ENCODE data around the gene SUN5. TPM values are rescaled to one million over a fixed set of nuclear protein-coding genes. Genes with fewer than 3 reads are reported as not detected.
"Not testable (repeated sequence)": the region's sequence is repeated elsewhere in the genome, so short reads cannot be mapped to it uniquely, and the experiment has no call there.

Gene SUN5
- total RNA-seq, 1 experiment from 2014 or later = not detected

DNA sequence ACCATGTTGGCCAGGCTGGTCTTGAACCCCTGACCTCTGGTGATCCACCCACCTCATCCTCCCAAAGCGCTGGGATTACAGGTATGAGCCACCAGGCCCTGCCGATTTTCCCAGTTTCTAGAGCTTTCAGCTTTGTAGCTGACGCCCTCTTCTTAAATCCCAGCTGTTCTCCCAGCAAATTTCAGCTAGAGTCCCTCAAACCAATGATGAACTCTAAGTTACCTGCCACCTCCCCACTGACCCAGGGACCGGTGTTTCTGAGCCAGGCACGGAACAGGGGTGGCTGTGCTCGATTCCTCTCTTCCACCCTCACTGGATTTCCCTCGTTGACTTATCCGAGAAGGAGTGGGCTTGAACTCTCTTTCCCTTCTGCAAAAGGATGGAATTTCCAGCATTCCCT lies 39.1 kb downstream of the SUN5 start:
- DNase-seq (ENCODE audit: low read depth) = no peak

DNA sequence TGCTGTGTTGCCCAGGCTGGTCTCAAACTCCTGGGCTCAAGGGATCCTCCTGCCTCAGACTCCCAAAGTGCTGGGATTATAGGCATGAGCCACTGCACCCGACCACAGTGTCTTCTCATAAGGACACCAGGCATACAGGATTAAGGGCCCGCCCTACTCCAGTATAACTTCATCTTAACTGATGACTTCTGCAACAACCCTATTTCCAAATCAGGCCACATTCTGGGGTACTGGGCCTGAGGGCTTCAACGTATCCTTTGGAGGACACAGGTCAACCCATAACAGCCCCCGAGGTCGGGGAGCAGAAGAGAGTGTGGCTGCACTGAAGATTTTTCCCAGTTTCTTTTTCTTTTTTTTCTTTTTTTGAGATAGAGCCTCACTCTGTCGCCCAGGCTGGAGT lies 39.7 kb downstream of the SUN5 start:
- no peak for DNase-seq (ENCODE audit: low read depth)

- no peak for DNase-seq (ENCODE audit: low read depth)
These were observed 41.1 kb downstream of the SUN5 start for GRCh38 chr20:32963176-32963575.

DNA sequence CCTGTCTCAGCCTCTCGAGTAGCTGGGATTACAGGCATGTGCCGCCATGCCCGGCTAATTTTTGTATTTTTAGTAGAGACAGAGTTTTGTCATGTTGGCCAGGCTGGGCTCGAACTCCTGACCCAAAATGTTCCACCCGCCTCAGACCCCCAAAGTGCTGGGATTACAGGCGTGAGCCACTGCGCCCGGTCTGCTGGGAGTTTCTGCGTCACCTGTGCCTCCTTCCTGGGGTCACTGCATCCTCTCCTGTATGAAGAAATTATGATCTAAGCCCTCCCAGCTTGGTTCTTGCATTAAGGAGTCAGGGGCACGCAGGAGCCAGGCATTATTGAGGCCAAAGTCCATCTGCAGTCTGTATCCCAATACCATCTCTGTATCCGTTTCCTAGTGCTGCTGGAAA lies 41.6 kb downstream of the SUN5 start:
- DNase-seq (ENCODE audit: low read depth) = not testable (repeated sequence)

GRCh38 chr20:32962053-32962452 lies 42.2 kb downstream of the SUN5 start:
- no peak for DNase-seq (ENCODE audit: low read depth)

DNA sequence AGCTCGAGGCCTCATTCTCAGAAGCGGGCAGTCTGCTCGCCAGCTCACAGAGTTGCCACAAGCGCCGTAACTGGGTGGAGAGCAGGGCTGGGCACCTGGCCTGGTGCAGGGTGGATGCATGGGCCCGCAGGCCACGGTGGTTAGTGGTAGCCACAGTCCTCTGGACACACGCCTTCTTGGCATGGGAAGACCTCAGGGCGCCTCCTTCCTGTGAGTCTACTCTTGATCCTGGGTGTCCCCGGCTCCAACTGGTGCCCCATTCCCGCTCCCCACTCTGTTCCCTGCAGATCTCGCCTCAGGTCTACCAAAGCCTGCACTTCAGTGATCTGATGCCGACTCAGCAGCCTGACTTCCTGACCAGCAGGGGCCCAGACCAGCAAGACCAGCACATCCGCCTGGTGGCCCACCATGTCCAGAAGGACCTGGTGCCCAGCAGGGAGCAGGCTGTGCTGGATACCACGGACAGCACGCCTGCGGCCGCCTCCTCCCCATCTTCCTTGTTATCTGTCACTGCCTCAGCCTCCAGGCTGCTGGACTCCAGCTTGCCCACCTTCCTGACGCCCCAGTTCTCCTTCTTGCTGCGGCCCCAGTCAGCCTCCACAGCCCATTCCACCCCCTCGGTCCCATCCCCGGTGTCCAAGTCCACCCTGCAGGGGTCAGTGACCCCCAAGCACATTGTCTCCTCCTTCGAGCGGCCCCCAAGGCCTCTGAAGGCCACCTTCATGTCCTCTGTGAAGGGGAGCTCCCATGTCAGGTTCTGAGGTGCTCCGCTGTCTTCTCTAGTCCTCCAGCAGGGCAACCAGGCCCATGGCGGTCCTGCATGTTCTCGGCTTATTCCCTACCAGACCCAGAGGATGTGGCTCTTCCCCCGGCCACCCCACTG lies 43.1 kb downstream of the SUN5 start:
- no peak for DNase-seq (ENCODE audit: low read depth)

- no peak for DNase-seq (ENCODE audit: low read depth)
These were observed 44.1 kb downstream of the SUN5 start for GRCh38 chr20:32960222-32960518.

GRCh38 chr20:32959351-32960221 lies 44.6 kb downstream of the SUN5 start:
- no peak for DNase-seq (ENCODE audit: low read depth)

- no peak for DNase-seq (ENCODE audit: low read depth)
These were observed 45.7 kb downstream of the SUN5 start for GRCh38 chr20:32958574-32958973.

DNA sequence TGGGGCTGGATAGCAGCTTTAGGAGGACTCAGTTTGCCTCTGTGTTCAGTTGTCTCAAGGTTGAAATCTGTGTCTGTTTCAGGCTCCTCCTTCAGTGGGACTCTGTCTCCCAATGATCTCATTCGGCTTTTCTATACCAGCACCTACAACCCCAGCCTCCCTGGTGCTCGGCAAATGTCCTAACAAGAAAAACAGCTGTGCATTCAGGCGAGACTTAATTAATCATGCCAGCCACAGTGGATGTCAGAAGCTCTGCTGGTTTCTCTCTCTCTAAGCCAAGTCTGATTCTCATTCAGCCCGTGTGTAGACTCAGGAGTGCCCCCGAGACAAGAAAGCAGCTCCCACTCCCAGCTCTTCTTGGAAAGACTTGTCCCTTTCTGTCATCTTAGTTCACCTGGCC lies 46.8 kb downstream of the SUN5 start:
- no peak for DNase-seq (ENCODE audit: low read depth)

DNA sequence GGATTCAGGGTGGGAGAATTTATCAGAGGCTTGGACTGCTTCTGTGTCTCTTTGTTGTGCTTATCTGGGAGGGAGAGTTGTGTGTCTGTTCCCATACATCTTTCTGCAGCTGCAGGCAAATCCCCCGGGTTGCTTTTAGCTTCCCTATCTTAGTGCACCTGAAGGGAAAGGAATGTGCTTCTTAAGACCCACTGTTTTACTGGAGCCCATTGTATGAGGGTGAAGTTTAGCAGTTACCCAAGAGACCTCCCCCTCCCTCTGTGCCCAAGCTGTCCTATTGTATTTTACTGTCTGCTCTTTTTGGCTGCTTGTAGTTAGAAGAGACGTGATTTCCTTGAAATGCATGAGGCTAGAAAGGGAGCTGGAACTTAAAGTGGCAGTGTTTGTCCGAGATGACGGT lies 53.7 kb downstream of the SUN5 start:
- DNase-seq (ENCODE audit: low read depth) = not testable (repeated sequence)

- DNase-seq (ENCODE audit: low read depth) = no peak
These were observed 57.6 kb downstream of the SUN5 start for GRCh38 chr20:32946629-32947028.

- peak; percentile 39 for DNase-seq (ENCODE audit: low read depth)
These were observed 58.5 kb downstream of the SUN5 start for GRCh38 chr20:32945710-32946221.

- no peak for DNase-seq (ENCODE audit: low read depth)
These were observed 60.7 kb downstream of the SUN5 start for GRCh38 chr20:32943490-32944052.

- no peak for DNase-seq (ENCODE audit: low read depth)
These were observed 62.9 kb downstream of the SUN5 start for GRCh38 chr20:32941155-32941885.

GRCh38 chr20:32934580-32934979 lies 69.7 kb downstream of the SUN5 start:
- DNase-seq (ENCODE audit: low read depth) = no peak

Other genes with a start within 250 kb of the SUN5 start
- 6.8 TPM in 2 replicates for gene DNMT3B, start 242.0 kb downstream of the SUN5 start, total RNA-seq (2014; rRNA removed; shearing (Covaris generic))
- 190 and 215 TPM in 2 replicates for gene MAPRE1, start 184.5 kb downstream of the SUN5 start, total RNA-seq (2014; rRNA removed; shearing (Covaris generic))
- 0.10 and 1.1 TPM in 2 replicates for gene EFCAB8, start 145.5 kb downstream of the SUN5 start, total RNA-seq (2014; rRNA removed; shearing (Covaris generic))
- not detected in 2 replicates for gene BPIFB2, start 3.3 kb upstream of the SUN5 start, total RNA-seq (2014; rRNA removed; shearing (Covaris generic))
- gene BPIFB6, start 27.2 kb upstream of the SUN5 start, total RNA-seq (2014; rRNA removed; shearing (Covaris generic)) = not detected in 2 replicates
- not detected in 2 replicates for gene BPIFB3, start 49.5 kb upstream of the SUN5 start, total RNA-seq (2014; rRNA removed; shearing (Covaris generic))
- not detected in 2 replicates for gene BPIFB4, start 75.2 kb upstream of the SUN5 start, total RNA-seq (2014; rRNA removed; shearing (Covaris generic))
- gene BPIFA2, start 163.7 kb upstream of the SUN5 start, total RNA-seq (2014; rRNA removed; shearing (Covaris generic)) = not detected in 2 replicates
- gene BPIFA3, start 212.9 kb upstream of the SUN5 start, total RNA-seq (2014; rRNA removed; shearing (Covaris generic)) = not detected in 2 replicates
- not detected in 2 replicates for gene BPIFA1, start 231.6 kb upstream of the SUN5 start, total RNA-seq (2014; rRNA removed; shearing (Covaris generic))